ENCODE results near the gene LGI4.

DNA sequence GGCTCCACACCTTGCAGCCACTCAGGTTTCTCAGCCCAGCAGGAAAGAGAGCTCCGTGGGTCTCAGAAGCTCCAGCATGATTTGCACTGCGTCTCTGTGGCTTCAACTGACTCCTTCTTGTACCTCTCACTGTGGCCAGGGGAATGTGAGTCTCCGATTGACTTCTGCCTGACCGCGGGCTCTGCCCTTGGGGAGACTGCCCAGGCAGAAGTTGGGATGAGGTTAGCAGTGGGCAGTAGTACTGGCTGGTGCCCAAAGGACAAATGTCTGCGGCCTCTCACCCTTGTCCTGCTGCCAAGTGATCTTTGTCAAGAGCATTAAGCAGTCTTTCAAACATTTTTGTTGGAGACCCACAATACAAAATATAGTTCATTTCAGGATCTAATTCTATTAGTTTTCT, 53.7 kb downstream of the LGI4 start:
- TF ChIP-seq CTCF (IDR thresholded peaks at IDR 0.05) (no peak), POLR2A (IDR thresholded peaks at IDR 0.05) (no peak)
